ENCODE results near the gene MMP20.
"Not testable (repeated sequence)": the region's sequence is repeated elsewhere in the genome, so short reads cannot be mapped to it uniquely, and the experiment has no call there.

Gene MMP20

GRCh38 chr11:102630598-102631448, 5.7 kb upstream of the MMP20 start:
- TF ChIP-seq, protein P1, sequence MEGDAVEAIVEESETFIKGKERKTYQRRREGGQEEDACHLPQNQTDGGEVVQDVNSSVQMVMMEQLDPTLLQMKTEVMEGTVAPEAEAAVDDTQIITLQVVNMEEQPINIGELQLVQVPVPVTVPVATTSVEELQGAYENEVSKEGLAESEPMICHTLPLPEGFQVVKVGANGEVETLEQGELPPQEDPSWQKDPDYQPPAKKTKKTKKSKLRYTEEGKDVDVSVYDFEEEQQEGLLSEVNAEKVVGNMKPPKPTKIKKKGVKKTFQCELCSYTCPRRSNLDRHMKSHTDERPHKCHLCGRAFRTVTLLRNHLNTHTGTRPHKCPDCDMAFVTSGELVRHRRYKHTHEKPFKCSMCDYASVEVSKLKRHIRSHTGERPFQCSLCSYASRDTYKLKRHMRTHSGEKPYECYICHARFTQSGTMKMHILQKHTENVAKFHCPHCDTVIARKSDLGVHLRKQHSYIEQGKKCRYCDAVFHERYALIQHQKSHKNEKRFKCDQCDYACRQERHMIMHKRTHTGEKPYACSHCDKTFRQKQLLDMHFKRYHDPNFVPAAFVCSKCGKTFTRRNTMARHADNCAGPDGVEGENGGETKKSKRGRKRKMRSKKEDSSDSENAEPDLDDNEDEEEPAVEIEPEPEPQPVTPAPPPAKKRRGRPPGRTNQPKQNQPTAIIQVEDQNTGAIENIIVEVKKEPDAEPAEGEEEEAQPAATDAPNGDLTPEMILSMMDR (IDR thresholded peaks at IDR 0.05; ENCODE audit: unreplicated experiment in 3 of 3): no peak
- H3K27ac Mint-ChIP-seq: no peak overlapping the region
- no peaks in the 10 kb centered on the region for H3K27me3 Mint-ChIP-seq (ENCODE audit: low read depth)
- no peaks in the 10 kb centered on the region for H3K4me1 Mint-ChIP-seq
- no peaks in the 10 kb centered on the region for H3K9me3 Mint-ChIP-seq
- no peak overlapping the region for H3K4me3 Mint-ChIP-seq
- H3K36me3 Mint-ChIP-seq (ENCODE audit: low read depth): no peaks in the 10 kb centered on the region

DNA sequence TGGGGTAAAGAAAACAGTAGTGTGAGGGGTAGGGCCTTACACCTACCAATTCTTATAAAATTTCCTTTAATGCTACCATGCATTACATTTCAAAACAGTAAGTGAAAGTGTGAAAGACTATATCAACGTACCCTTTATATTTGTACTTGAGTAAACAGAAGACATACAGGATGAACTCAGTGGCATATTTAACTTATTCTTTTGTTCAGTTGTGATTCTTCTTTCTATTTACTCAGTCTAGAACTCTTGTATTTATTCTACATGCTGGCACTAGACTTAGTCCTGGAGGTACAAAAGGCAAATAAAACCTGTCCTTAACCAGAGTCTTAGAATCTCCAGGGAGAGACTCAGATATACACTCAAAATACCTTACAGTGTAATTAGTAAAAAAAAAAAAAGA, 4.8 kb upstream of the MMP20 start:
- H3K4me3 Mint-ChIP-seq; H3K27me3 Mint-ChIP-seq (ENCODE audit: low read depth); H3K27ac Mint-ChIP-seq; H3K9me3 Mint-ChIP-seq; H3K4me1 Mint-ChIP-seq; H3K36me3 Mint-ChIP-seq (ENCODE audit: low read depth): not testable (repeated sequence)

DNA sequence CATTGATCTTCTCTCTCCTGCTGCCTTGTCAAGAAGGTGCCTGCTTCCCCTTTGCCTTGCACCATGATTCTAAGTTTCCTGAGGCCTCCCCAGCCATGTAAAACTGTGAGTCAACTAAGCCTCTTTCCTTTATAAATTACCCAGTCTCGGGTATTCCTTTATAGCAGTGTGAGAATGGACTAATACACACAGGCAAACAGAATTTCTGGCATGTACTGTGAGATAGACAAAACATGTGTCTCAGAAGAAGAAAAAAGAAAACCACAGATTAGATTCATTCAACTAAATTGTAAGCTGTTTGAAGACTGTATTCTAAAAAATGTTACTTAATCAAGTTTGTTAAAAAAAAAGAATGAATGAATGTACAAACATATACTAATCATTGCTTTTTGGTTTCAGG, 1.5 kb upstream of the MMP20 start:
- Mint-ChIP-seq H3K27ac (no peak overlapping the region), H3K4me3 (no peak overlapping the region), H3K27me3 (ENCODE audit: low read depth) (no peaks in the 10 kb centered on the region), H3K36me3 (ENCODE audit: low read depth) (no peaks in the 10 kb centered on the region), H3K9me3 (no peaks in the 10 kb centered on the region), H3K4me1 (no peaks in the 10 kb centered on the region)
- TF ChIP-seq, protein P1 (IDR thresholded peaks at IDR 0.05; ENCODE audit: unreplicated experiment in 3 of 3): no peak

- Mint-ChIP-seq H3K9me3 (no peaks in the 10 kb centered on the region), H3K4me3 (no peak overlapping the region)
These were observed 1.1 kb downstream of the MMP20 start for GRCh38 chr11:102623998-102624397.

DNA sequence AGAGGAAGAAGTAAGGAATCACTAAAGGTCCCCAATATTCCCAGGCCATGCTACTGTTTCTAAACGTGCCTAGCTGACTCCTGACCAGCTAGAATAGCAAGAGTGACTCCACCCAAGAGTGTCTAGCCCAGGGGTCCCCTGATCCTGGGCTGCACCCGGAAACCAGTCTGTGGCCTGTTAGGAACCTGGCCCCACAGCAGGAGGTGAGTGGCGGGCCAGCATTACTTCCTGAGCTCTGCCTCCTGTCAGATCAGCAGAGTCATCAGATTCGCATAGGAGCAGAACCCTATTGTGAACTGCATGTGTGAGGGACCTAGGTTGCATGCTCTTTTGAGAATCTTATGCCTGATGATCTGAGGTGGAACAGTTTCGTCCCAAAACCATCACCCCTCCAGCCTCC, 2.0 kb downstream of the MMP20 start:
- no peaks in the 10 kb centered on the region for H3K9me3 Mint-ChIP-seq
- H3K27me3 Mint-ChIP-seq (ENCODE audit: low read depth): no peaks in the 10 kb centered on the region
- TF ChIP-seq, protein P1 (IDR thresholded peaks at IDR 0.05; ENCODE audit: unreplicated experiment in 3 of 3): no peak
- no peak overlapping the region for H3K4me3 Mint-ChIP-seq
- no peak overlapping the region for H3K27ac Mint-ChIP-seq
- no peaks in the 10 kb centered on the region for H3K36me3 Mint-ChIP-seq (ENCODE audit: low read depth)
- H3K4me1 Mint-ChIP-seq: no peaks in the 10 kb centered on the region

More at GRCh38 chr11:102623998-102624397, 1.1 kb downstream of the MMP20 start:
- TF ChIP-seq, protein P1 (IDR thresholded peaks at IDR 0.05; ENCODE audit: unreplicated experiment in 3 of 3): no peak
- Mint-ChIP-seq H3K27me3 (ENCODE audit: low read depth) (no peaks in the 10 kb centered on the region), H3K27ac (no peak overlapping the region), H3K36me3 (ENCODE audit: low read depth) (no peaks in the 10 kb centered on the region), H3K4me1 (no peaks in the 10 kb centered on the region)

GRCh38 chr11:102622258-102622657, 2.9 kb downstream of the MMP20 start:
- H3K27me3 Mint-ChIP-seq (ENCODE audit: low read depth): no peaks in the 10 kb centered on the region
- H3K9me3 Mint-ChIP-seq: no peaks in the 10 kb centered on the region
- H3K27ac Mint-ChIP-seq: no peak overlapping the region
- H3K36me3 Mint-ChIP-seq (ENCODE audit: low read depth): no peaks in the 10 kb centered on the region
- TF ChIP-seq, protein P1 (IDR thresholded peaks at IDR 0.05; ENCODE audit: unreplicated experiment in 3 of 3): no peak
- no peak overlapping the region for H3K4me3 Mint-ChIP-seq
- H3K4me1 Mint-ChIP-seq: no peaks in the 10 kb centered on the region

Measured in nephron (organoid).